K562 (cell line): ENCODE measurements around the gene EPM2A. TPM values are rescaled to one million over a fixed set of nuclear protein-coding genes. Genes with fewer than 3 reads are reported as not detected.
A peak's percentile ranks its signal among the peaks of the same experiment; 100 is the strongest.

Experiments
- COPS2 ChIP-seq: fragments of 450-650 bp; conservative IDR thresholded peaks from 2 replicates; pipeline ENCODE4 v1.6.1; 2016; ENCODE audit warnings: mild to moderate bottlenecking, moderate library complexity
- EWSR1 ChIP-seq: fragments of 450-650 bp; IDR thresholded peaks from 2 replicates; pipeline ENCODE4 v1.6.1; 2018; ENCODE audit warnings: borderline replicate concordance, mild to moderate bottlenecking, low read depth, moderate library complexity; ENCODE audit not compliant: partially characterized antibody
- FOXK2 ChIP-seq, 2 experiments: fragments of 450-650 bp; IDR thresholded peaks in 1 of 2; conservative IDR thresholded peaks in 1 of 2; 2 replicates each; pipeline ENCODE4 v1.6.1; 2016; ENCODE audit warnings: low read depth in 2 of 2, mild to moderate bottlenecking in 1 of 2
- HNRNPK ChIP-seq: fragments of 200-400 bp; formaldehyde crosslinking; IDR thresholded peaks from one replicate; pipeline ENCODE4 v1.6.1; 2018; ENCODE audit warnings: mild to moderate bottlenecking, low read depth, low read length; ENCODE audit not compliant: poor library complexity, severe bottlenecking
- KDM2B ChIP-seq: fragments of 250-450 bp; sonication (Bioruptor Pico); IDR thresholded peaks from 2 replicates; pipeline ENCODE4 v1.8.0; 2021; ENCODE audit warnings: mild to moderate bottlenecking, moderate library complexity
- KLF16 ChIP-seq: IDR thresholded peaks from 2 replicates; pipeline ENCODE4 v1.6.1; 2016; ENCODE audit warnings: antibody characterized with exemption
- NCOR1 ChIP-seq: fragments of 450-650 bp; IDR thresholded peaks from 2 replicates; pipeline ENCODE4 v1.6.1; 2016; ENCODE audit warnings: mild to moderate bottlenecking, moderate library complexity
- NR3C1 ChIP-seq: sonication (generic); formaldehyde crosslinking; IDR thresholded peaks from 2 replicates; pipeline ENCODE4 v1.8.1; 2022; ENCODE audit warnings: missing genetic modification reagents
- PCBP1 ChIP-seq: fragments of 200-400 bp; formaldehyde crosslinking; IDR thresholded peaks from 2 replicates; pipeline ENCODE4 v1.6.1; 2018; ENCODE audit warnings: mild to moderate bottlenecking, low read depth, low read length; ENCODE audit not compliant: poor library complexity, severe bottlenecking
- RB1 ChIP-seq: fragments of 450-650 bp; IDR thresholded peaks from 2 replicates; pipeline ENCODE4 v1.6.1; 2017; ENCODE audit warnings: low read depth, mild to moderate bottlenecking
- RUNX1 ChIP-seq: sonication (generic); IDR thresholded peaks from 2 replicates; pipeline ENCODE4 v1.6.1; 2016; ENCODE audit warnings: antibody characterized with exemption, low read depth
- SOX6 ChIP-seq: fragments of 450-650 bp; IDR thresholded peaks from 2 replicates; pipeline ENCODE4 v1.6.1; 2014; ENCODE audit warnings: mild to moderate bottlenecking
- TFAM ChIP-seq: fragments of 250-450 bp; sonication (Bioruptor Pico); conservative IDR thresholded peaks from 2 replicates; pipeline ENCODE4 v1.5.0; 2021; ENCODE audit warnings: mild to moderate bottlenecking, moderate library complexity
- ZNF174 ChIP-seq: fragments of 250-450 bp; sonication (Bioruptor Pico); IDR thresholded peaks from 2 replicates; pipeline ENCODE4 v1.4.0; 2020; ENCODE audit warnings: mild to moderate bottlenecking
- ZNF354B ChIP-seq: fragments of 250-450 bp; sonication (Bioruptor Pico); IDR thresholded peaks from 2 replicates; pipeline ENCODE4 v1.4.0; 2020
- ZNF75A ChIP-seq: fragments of 450-650 bp; formaldehyde crosslinking; IDR thresholded peaks from 2 replicates; pipeline ENCODE4 v1.4.0; 2020; ENCODE audit warnings: mild to moderate bottlenecking
- ZNF780A ChIP-seq: fragments of 250-450 bp; sonication (Bioruptor Pico); IDR thresholded peaks from 2 replicates; pipeline ENCODE4 v1.5.0; 2021; ENCODE audit warnings: mild to moderate bottlenecking
- polyA plus RNA-seq, 8 experiments: library from polyadenylated mRNA; depleted of rRNA in 4 of 8; stranded (reverse) in 5 of 8; unstranded in 3 of 8; fragments of >200 nt; fragmentation: Nextera tagmentation in 2 of 8; fragmentation: Illumina TruSeq in 1 of 8; extraction: Ambion mirVana in 2 of 8; extraction: Trizol in 1 of 8; gene quantifications; 2 replicates each; pipeline versions ENCODE4 v1.2.1 to v1.2.3, GENCODE V29; 2011 to 2014; ENCODE audit warnings: inconsistent platforms in 1 of 8, missing spikeins in 1 of 8
- total RNA-seq, 7 experiments: library from RNA; depleted of rRNA in 6 of 7; stranded (reverse); fragments of >200 nt in 6 of 7; fragmentation: Illumina TruSeq in 2 of 7; extraction: Trizol in 2 of 7; gene quantifications; 2 replicates each; pipeline versions ENCODE4 v1.2.1 to v1.2.3, GENCODE V29; 2011 to 2021; ENCODE audit warnings: low replicate concordance in 1 of 7
- TF ChIP-seq, protein P1 (sequence below): sonication (generic); formaldehyde crosslinking; IDR thresholded peaks from 2 replicates; pipeline ENCODE4 v1.8.0; 2023; ENCODE audit warnings: missing genetic modification reagents, mild to moderate bottlenecking, borderline replicate concordance
- TF ChIP-seq, protein P2 (sequence below): sonication (generic); formaldehyde crosslinking; IDR thresholded peaks from 2 replicates; pipeline ENCODE4 v1.8.1; 2023; ENCODE audit warnings: mild to moderate bottlenecking, missing genetic modification reagents
- TF ChIP-seq, protein P3 (sequence below): fragments of 250-450 bp; sonication (Bioruptor Pico); IDR thresholded peaks from 2 replicates; pipeline ENCODE4 v1.6.1; 2021; ENCODE audit warnings: mild to moderate bottlenecking
- TF ChIP-seq, protein P4 (sequence below): fragments of 250-450 bp; sonication (Bioruptor Pico); IDR thresholded peaks from 2 replicates; pipeline ENCODE4 v1.5.0; 2021

Gene EPM2A
- total and polyA plus RNA-seq, 9 of the 15 experiments (the other 6 are each of a cell fraction or from before 2014, with no cell fraction given), result 0.35 to 5.3 (median 2.5) TPM

DNA sequence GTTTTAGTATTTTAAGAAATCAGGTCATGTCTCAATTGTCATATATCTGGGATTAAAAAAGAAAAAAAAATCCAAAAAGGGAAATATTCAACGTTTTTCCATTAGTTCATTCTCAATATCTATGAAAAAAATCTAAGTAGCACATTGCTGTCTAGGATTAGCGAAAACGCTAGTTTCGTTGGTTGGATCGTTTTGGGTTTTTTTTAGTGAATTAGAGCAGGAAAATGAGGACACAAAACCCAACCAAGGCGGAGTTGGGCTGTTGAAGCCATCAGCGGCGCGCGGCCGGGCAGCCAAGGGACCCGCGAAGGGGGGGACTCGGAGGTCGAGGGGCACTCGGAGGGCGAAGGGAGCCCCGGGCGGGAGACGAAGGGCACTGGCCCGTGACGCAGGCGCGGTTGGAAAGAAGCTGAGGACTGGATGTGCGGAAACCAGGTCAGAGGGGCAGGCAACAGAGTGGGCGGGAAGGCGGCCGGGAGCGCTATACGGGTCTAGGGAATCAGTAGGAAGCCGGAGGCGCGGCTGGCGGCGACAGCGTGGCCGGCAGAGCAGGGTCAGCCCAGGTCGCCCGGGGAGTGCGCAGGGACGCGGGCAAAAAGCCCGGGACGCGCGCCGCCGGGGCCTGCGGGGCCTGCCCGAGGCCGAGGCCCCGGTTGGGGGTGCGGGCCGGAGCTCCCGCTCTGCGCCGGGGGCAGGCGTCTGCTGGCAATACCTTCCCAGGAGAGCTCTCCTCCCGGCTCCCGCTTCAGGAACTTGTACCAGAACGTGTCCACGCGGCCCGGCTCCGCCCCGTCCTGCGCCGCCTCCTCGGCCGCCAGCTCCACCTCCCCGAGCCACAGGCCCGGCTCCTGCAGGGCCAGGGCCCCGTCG, 599 bp downstream of the EPM2A start (continued):
- TF ChIP-seq, protein P1, sequence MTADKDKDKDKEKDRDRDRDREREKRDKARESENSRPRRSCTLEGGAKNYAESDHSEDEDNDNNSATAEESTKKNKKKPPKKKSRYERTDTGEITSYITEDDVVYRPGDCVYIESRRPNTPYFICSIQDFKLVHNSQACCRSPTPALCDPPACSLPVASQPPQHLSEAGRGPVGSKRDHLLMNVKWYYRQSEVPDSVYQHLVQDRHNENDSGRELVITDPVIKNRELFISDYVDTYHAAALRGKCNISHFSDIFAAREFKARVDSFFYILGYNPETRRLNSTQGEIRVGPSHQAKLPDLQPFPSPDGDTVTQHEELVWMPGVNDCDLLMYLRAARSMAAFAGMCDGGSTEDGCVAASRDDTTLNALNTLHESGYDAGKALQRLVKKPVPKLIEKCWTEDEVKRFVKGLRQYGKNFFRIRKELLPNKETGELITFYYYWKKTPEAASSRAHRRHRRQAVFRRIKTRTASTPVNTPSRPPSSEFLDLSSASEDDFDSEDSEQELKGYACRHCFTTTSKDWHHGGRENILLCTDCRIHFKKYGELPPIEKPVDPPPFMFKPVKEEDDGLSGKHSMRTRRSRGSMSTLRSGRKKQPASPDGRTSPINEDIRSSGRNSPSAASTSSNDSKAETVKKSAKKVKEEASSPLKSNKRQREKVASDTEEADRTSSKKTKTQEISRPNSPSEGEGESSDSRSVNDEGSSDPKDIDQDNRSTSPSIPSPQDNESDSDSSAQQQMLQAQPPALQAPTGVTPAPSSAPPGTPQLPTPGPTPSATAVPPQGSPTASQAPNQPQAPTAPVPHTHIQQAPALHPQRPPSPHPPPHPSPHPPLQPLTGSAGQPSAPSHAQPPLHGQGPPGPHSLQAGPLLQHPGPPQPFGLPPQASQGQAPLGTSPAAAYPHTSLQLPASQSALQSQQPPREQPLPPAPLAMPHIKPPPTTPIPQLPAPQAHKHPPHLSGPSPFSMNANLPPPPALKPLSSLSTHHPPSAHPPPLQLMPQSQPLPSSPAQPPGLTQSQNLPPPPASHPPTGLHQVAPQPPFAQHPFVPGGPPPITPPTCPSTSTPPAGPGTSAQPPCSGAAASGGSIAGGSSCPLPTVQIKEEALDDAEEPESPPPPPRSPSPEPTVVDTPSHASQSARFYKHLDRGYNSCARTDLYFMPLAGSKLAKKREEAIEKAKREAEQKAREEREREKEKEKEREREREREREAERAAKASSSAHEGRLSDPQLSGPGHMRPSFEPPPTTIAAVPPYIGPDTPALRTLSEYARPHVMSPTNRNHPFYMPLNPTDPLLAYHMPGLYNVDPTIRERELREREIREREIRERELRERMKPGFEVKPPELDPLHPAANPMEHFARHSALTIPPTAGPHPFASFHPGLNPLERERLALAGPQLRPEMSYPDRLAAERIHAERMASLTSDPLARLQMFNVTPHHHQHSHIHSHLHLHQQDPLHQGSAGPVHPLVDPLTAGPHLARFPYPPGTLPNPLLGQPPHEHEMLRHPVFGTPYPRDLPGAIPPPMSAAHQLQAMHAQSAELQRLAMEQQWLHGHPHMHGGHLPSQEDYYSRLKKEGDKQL (CRISPR knock-in tag), result no peak
- TF ChIP-seq SOX6 (peak; percentile 46), ZNF354B (CRISPR knock-in tag) (no peak), EWSR1 (no peak), COPS2 (no peak), HNRNPK (no peak), ZNF75A (CRISPR knock-in tag) (no peak), TFAM (CRISPR knock-in tag) (no peak), ZNF780A (CRISPR knock-in tag) (no peak), KLF16 (no peak), PCBP1 (peak; percentile 39), NR3C1 (no peak), KDM2B (0 out of 2 replicates have a peak, but pooled peaks have one; percentile 61), RUNX1 (no peak), ZNF174 (CRISPR knock-in tag) (no peak), NCOR1 (peak; percentile 65; the same call in 1 of the 2 replicates), FOXK2 (conservative IDR thresholded peaks at IDR 0.05 in 1 of 2, IDR thresholded peaks at IDR 0.05 in 1 of 2; ENCODE audit: low read depth in 2 of 2) (no peak), RB1 (peak; percentile 84)
- TF ChIP-seq, protein P2, sequence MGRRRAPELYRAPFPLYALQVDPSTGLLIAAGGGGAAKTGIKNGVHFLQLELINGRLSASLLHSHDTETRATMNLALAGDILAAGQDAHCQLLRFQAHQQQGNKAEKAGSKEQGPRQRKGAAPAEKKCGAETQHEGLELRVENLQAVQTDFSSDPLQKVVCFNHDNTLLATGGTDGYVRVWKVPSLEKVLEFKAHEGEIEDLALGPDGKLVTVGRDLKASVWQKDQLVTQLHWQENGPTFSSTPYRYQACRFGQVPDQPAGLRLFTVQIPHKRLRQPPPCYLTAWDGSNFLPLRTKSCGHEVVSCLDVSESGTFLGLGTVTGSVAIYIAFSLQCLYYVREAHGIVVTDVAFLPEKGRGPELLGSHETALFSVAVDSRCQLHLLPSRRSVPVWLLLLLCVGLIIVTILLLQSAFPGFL (CRISPR knock-in tag), result no peak
- TF ChIP-seq, protein P3, sequence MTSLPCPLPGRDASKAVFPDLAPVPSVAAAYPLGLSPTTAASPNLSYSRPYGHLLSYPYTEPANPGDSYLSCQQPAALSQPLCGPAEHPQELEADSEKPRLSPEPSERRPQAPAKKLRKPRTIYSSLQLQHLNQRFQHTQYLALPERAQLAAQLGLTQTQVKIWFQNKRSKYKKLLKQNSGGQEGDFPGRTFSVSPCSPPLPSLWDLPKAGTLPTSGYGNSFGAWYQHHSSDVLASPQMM (CRISPR knock-in tag), result no peak
- TF ChIP-seq, protein P4, sequence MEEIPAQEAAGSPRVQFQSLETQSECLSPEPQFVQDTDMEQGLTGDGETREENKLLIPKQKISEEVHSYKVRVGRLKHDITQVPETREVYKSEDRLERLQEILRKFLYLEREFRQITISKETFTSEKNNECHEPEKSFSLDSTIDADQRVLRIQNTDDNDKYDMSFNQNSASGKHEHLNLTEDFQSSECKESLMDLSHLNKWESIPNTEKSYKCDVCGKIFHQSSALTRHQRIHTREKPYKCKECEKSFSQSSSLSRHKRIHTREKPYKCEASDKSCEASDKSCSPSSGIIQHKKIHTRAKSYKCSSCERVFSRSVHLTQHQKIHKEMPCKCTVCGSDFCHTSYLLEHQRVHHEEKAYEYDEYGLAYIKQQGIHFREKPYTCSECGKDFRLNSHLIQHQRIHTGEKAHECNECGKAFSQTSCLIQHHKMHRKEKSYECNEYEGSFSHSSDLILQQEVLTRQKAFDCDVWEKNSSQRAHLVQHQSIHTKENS (CRISPR knock-in tag), result no peak
